PC-3 (cell line): ENCODE measurements around the gene NELFB. TPM values are rescaled to one million over a fixed set of nuclear protein-coding genes. Genes with fewer than 3 reads are reported as not detected.

Experiments
- ATAC-seq: fragments of 200-7000 bp; cut with Tn5 transposase; 2 replicates; pipeline ENCODE4 v1.9.1; 2020; ENCODE audit warnings: mild to moderate bottlenecking, moderate library complexity
- BruUV-seq: library from RNA; stranded (reverse); fragments of 400-500 nt; replicated peaks from 2 replicates; lab custom pipeline; 2021; lab: Mats Ljungman, UMichigan
- CTCF ChIA-PET: fragments of 300-600 bp; sonication (Branson Sonifier 250); formaldehyde crosslinking; loops from one replicate; lab custom pipeline; 2022; ENCODE audit warnings: antibody characterized with exemption; lab: Charles Lee
- POLR2A ChIA-PET: fragments of 300-600 bp; sonication (Branson Sonifier 250); formaldehyde crosslinking; loops from one replicate; lab custom pipeline; 2022; ENCODE audit warnings: antibody characterized with exemption; ENCODE audit not compliant: unreplicated experiment; lab: Charles Lee
- DNase-seq: peaks from one replicate; pipeline ENCODE4 v3.0.0-alpha.2; 2015
- H2AFZ ChIP-seq: fragments of 300-600 bp; sonication (generic); 2 replicates; pipeline ENCODE4 v1.6.0; 2016; ENCODE audit warnings: antibody characterized with exemption, low read length
- H3F3A ChIP-seq: fragments of 300-600 bp; sonication (generic); one replicate; pipeline ENCODE4 v1.6.0; 2017; ENCODE audit warnings: antibody characterized with exemption, low read length, control low read depth, mild to moderate bottlenecking; ENCODE audit not compliant: unreplicated experiment
- H3K27ac ChIP-seq: fragments of 300-600 bp; sonication (generic); 2 replicates; pipeline ENCODE4 v1.5.1; 2016; ENCODE audit warnings: mild to moderate bottlenecking, low read length
- H3K27me3 ChIP-seq: fragments of 300-600 bp; sonication (generic); 2 replicates; pipeline ENCODE4 v1.6.1; 2016; ENCODE audit warnings: low read length, mixed read lengths
- H3K36me3 ChIP-seq: fragments of 300-600 bp; sonication (generic); 2 replicates; pipeline ENCODE4 v1.6.1; 2016; ENCODE audit warnings: low read depth, mixed run types, low read length, mixed read lengths
- H3K4me1 ChIP-seq: fragments of 300-600 bp; sonication (generic); 2 replicates; pipeline ENCODE4 v1.5.1; 2016; ENCODE audit warnings: low read length; ENCODE audit not compliant: insufficient read depth
- H3K4me2 ChIP-seq: fragments of 300-600 bp; sonication (generic); 2 replicates; pipeline ENCODE4 v1.6.0; 2016; ENCODE audit warnings: low read length
- H3K4me3 ChIP-seq: fragments of 300-600 bp; sonication (generic); 2 replicates; pipeline ENCODE4 v1.5.1; 2016; ENCODE audit warnings: mild to moderate bottlenecking, low read length, mixed read lengths
- H3K79me2 ChIP-seq: fragments of 300-600 bp; sonication (generic); 2 replicates; pipeline ENCODE4 v1.6.1; 2017; ENCODE audit warnings: low read length, mixed read lengths
- H3K9ac ChIP-seq: fragments of 300-600 bp; sonication (generic); 2 replicates; pipeline ENCODE4 v1.6.0; 2016; ENCODE audit warnings: mild to moderate bottlenecking, low read length
- H3K9me2 ChIP-seq: fragments of 300-600 bp; sonication (generic); replicated peaks from 2 replicates; pipeline ENCODE4 v1.6.1; 2016; ENCODE audit warnings: mixed run types, low read length, mixed read lengths
- H3K9me3 ChIP-seq: fragments of 300-600 bp; sonication (generic); 2 replicates; pipeline ENCODE4 v1.6.1; 2016; ENCODE audit warnings: low read length, mixed read lengths
- H4K20me1 ChIP-seq: fragments of 300-600 bp; sonication (generic); 2 replicates; pipeline ENCODE4 v1.6.1; 2016; ENCODE audit warnings: low read length, mixed read lengths
- CTCF ChIP-seq: fragments of 300-600 bp; sonication (generic); conservative IDR thresholded peaks from 2 replicates; pipeline ENCODE4 v1.5.1; 2017; ENCODE audit warnings: antibody characterized with exemption, low read depth, mild to moderate bottlenecking, low read length
- EZH2 ChIP-seq: fragments of 300-600 bp; sonication (generic); IDR thresholded peaks from one replicate; pipeline ENCODE4 v1.6.1; 2017; ENCODE audit warnings: antibody characterized with exemption, mild to moderate bottlenecking, low read length; ENCODE audit not compliant: unreplicated experiment
- EZH2phosphoT487 ChIP-seq: fragments of 300-600 bp; sonication (generic); IDR thresholded peaks from 2 replicates; pipeline ENCODE4 v1.6.1; 2018; ENCODE audit warnings: mild to moderate bottlenecking, antibody characterized with exemption, low read length, borderline replicate concordance
- intact Hi-C: fragments of 100-400 bp; cut with micrococcal nuclease; formaldehyde crosslinking; loops from 2 replicates; pipeline ENCODE4 v1.9.0; 2023
- total RNA-seq: library from RNA; depleted of rRNA; stranded (reverse); fragments of >200 nt; gene quantifications from 2 replicates; pipeline ENCODE4 v1.2.3, GENCODE V29; 2014

Gene NELFB
- total RNA-seq, 1 experiment from 2014 or later, result 50.7 TPM

GRCh38 chr9:137273611-137274320 is 18.6 kb downstream of the NELFB start:
- Histone ChIP-seq H3K9me3 (no peaks in the 10 kb centered on the region), H3K27me3 (no peaks in the 10 kb centered on the region), H2AFZ (no peak overlapping the region), H3K36me3 (no peaks in the 10 kb centered on the region), H3K4me2 (no peak overlapping the region), H3K27ac (no peak overlapping the region), H3K4me3 (no peak overlapping the region), H3K9me2 (no peaks in the 10 kb centered on the region), H3F3A (no peaks in the 10 kb centered on the region), H3K9ac (no peak overlapping the region), H4K20me1 (no peaks in the 10 kb centered on the region), H3K4me1 (peaks cover 17% of the 10 kb centered on the region), H3K79me2 (peaks cover 9% of the 10 kb centered on the region)
- intact Hi-C loops, result no loop called here
- ChIA-PET POLR2A (no interaction called here), CTCF (interaction anchor here (0.5 kb wide), 1 partner anchor 25 kb away, joined by 6 read pairs; no protein-coding TSS in a partner anchor)
- TF ChIP-seq EZH2 (no peak), CTCF (no peak), EZH2phosphoT487 (no peak)
- ATAC-seq (no peak), DNase-seq (no peak)
- BruUV-seq, result no TSS peak

- Histone ChIP-seq H3K4me3 (no peak overlapping the region), H3K9ac (no peak overlapping the region), H3K27ac (no peak overlapping the region), H3F3A (no peaks in the 10 kb centered on the region), H3K36me3 (no peaks in the 10 kb centered on the region), H3K9me3 (no peaks in the 10 kb centered on the region), H3K27me3 (no peaks in the 10 kb centered on the region), H3K4me2 (no peak overlapping the region), H3K4me1 (peaks cover 17% of the 10 kb centered on the region), H3K9me2 (no peaks in the 10 kb centered on the region), H3K79me2 (peaks cover 19% of the 10 kb centered on the region), H2AFZ (no peak overlapping the region), H4K20me1 (no peaks in the 10 kb centered on the region)
- no TSS peak for BruUV-seq
- DNase-seq (no peak), ATAC-seq (no peak)
- POLR2A ChIA-PET, result no interaction called here
- CTCF ChIA-PET, result no interaction called here
- no peak for TF ChIP-seq CTCF
- no peak for TF ChIP-seq EZH2phosphoT487
- TF ChIP-seq EZH2, result no peak
- intact Hi-C loops, result no loop called here
These were observed 20.1 kb downstream of the NELFB start for GRCh38 chr9:137275203-137275587.
